ENCODE data around the gene FTH1.
A peak's percentile ranks its signal among the peaks of the same experiment; 100 is the strongest.
"Not testable (repeated sequence)": the region's sequence is repeated elsewhere in the genome, so short reads cannot be mapped to it uniquely, and the experiment has no call there.

Gene FTH1

DNA sequence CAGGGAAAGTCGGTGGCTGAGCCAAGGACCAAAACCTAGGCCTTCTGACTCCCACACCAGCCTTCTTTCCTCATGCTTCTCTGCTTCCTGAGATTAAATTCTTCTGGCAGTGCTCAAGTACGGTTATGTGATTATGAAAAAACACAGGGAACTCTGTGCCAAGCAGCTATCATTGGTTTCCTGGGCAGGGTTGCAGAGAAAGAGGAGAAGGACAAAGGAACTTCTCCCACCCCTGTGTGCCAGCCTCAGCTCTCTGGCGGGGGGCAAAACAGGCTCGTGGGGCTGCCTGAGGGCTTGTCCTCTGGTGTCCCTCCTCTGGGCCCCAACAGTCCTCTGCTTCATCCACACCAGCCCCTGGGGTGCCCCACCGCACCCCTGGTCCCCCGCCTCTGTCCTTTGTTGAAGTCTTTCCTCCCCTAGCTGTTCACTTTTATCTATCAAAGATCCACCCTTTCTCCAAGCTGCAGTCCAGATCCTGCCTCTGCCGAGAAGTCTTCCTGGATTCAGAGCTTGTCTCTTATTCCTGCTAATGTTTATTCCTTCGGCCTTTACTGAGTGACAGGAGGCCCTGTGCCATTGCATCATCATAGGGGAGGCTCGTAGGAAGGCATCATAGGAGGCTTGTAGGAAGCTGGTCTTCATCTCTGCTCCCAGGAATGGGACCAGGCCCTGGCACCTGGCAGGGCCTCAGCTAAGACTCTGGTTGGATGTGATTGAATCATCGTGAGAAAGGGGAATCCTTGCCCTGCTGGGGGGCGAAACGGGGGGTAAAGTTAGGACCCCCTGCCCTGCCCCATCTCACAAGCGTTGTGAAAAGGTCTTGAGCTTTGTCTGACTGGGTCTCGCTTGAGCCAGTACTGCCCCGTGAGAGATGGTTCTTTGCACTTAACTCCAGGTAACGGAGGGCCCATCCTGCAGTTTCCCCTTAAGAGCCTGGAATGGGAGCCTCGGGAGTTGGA lies 11.5 kb upstream of the FTH1 start:
- no peak for DNase-seq (ENCODE audit: low spot score)

DNA sequence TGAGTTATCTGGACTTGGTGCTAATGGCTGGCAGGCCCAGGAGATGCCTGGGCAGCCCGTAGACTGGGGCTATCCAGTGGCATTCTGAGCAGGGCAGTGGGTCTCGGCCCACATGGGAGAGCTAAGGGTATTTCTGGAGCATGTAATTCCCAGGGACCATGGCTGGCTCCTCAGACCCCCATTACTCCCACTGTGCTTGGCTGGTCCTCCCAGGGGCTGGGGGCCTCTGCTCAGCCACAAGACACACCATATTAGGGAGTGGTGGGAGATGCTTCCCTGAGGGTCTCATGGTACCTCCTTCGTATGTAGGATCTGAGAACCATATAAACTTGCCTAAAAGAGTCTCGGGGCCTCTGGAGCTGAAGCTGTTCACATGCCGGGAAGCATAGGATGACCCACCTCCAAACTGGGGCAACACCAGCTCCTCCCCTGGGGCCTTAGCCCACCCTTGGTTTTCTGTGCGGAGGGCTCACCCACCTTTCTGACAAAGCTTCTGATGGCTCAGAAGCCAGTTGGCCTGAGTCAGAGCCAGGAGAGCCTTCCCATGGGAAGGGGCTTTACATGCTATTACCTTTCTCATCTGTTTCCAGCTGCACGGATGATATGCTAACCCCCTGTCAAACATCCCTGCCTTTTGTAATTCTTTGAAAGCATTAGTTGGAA lies 9.5 kb upstream of the FTH1 start:
- no peak for DNase-seq (ENCODE audit: low spot score)

DNA sequence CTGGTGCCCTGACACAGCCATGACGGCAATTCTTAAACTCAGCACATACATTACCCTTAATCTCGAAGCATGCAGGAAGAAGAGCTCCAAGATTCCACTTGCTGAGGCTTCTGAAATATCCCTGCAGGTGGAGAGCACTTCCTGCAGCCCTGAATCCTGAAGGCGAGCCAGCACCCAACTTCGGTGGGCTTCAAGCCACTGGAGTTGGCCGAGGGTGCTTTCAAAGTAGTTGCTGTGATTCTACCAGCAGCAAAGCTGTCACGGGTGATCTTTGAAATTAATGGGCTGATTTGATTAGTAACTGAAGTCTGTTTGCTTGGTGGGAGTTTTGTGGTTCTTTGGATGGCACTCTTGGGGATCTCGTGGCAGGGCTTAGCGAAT lies 9.0 kb upstream of the FTH1 start:
- no peak for DNase-seq (ENCODE audit: low spot score)

DNA sequence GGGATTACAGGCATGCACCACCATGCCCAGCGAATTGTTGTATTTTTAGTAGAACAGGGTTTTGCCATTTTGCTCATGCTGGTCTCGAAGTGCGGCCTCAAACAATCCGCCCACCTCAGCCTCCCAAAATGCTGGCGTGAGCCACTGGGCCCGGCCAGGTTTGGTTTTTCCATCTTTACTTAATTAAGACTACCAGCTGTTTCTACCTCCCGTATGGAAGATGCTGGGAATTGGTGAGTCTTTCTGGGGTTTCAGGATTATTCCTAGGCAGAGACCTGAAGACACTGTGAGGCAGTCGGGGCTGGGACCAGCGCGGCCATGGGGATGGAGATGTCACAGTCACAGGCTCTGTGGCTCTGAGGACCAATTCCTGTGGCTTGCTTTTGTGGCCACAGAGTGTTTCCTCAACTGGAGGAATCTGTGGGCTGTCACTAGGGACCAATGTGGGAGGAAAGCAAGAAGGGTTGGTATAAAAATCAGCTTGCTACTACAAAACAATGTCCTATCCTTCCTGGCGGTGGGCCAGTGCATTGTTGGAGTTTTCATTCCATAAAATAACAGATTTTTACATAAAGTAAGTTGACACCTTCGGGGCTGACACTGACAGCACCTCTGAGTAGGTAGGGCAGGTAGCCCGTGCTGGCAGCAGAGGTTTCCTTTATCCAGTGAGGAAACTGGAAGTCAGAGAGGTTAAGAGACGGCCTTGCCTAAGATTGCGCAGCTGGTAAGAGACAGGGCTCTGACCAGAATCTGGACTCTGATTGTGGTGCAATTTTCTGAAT lies 8.4 kb upstream of the FTH1 start:
- DNase-seq (ENCODE audit: low spot score), result no peak

DNA sequence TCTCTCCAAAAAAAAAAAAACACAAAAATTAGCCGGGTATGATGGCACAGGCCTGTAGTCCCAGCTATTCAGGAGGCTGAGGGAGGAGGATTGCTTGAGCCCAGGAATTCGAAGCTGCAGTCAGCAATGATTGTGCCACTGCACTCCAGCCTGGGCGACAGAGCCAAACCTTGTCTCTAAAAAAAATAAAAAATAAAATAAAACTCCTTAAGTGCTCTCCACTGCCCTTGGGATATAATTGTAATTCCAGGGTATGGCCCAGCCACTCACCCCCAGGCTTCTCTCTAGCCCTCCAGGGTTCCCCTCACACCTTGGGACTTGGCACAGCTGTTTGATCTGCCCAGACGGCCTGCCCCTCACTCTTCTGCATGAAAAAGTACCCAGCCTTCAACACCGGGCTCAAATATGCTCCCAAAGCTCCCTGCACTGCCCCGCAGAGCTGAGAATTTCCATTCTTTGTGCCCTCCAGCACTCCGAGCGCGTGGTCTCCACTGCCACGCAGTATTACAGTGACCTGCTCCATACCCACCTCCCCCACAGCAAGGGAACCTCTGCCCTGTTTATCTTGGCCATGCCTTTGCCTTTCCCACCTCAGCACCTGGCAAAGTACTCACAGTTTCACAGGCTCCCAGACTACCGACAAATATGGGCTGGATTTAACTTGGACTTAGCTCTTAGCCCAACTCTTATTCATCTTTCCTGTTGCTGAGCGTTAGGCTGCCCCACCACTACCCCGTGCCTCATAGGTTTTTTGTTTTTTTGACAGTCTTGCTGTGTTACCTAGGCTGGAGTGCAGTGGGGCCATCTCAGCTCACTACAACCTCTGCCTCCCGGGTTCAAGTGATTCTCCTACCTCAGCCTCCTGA lies 7.6 kb upstream of the FTH1 start:
- no peak for DNase-seq (ENCODE audit: low spot score)

DNA sequence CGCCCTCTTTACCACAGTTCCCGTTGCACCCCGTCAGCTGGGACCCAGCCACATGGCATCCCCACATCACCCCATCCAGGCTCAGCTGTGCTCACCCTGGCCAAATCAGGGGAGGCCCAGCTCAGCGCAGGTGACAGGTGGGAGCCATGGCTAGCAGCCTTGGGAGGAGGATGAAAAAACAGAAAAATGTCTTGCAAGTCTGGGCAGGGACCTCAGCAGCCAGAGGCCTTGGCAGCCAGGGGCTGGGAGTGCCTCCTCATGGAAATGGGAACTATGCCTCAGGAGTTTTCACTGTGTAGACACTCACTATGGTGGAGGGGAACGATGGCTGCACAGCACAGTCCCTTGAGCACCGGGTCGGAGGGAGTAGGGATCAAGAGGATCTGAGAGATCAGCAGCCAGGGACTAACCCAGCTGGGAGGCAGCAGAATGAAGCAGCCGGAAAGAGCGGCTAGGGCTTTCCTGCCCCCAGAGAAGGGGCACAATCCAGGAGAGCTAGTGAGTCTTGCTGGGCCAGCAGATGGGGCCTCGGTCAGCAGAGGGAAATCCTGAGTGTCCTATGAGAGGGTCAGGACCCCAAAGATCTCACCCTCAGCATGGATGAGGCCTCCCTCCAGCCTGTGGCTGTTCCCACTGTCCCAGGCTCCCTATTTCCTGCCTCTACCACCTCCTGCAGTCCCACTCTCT lies 6.2 kb upstream of the FTH1 start:
- DNase-seq (ENCODE audit: low spot score), result no peak

DNA sequence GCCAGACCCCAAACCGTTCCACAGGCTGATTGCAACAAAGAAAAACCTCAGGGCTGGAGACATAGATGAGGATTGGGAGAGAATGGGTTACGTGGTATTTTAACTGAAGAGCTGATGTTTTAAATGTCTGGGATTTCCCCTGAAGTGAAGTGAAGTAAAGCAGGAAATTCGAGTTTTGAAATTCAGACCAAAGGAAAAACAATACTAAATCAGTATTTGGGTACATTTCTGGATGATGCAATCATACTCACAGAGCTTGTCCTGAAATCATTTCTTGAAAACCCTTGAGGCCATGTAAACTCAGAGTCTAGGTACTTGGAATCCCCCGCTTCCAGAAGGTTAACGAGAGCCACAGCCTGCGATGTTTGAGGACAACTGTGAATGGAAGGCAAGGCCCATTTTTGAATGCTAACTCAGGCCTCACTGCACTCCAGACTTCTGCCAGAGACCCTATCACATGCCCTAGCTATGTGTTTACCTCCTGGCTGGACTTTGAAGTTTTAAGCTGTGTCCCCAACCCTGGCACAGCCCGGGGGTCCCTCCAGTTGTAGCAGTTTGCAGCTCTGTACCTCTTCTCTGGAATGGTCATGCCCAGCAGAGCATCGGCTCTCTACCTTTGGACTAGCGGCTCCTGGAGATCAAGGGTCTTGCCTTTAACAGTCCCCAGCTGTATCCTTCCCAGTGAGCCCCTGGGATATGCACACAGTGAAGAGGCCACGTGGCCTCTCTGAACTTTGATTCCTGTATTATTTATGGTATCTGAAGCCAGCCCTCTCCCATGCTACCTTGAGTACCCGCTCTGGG lies 5.4 kb upstream of the FTH1 start:
- no peak for DNase-seq (ENCODE audit: low spot score)

DNA sequence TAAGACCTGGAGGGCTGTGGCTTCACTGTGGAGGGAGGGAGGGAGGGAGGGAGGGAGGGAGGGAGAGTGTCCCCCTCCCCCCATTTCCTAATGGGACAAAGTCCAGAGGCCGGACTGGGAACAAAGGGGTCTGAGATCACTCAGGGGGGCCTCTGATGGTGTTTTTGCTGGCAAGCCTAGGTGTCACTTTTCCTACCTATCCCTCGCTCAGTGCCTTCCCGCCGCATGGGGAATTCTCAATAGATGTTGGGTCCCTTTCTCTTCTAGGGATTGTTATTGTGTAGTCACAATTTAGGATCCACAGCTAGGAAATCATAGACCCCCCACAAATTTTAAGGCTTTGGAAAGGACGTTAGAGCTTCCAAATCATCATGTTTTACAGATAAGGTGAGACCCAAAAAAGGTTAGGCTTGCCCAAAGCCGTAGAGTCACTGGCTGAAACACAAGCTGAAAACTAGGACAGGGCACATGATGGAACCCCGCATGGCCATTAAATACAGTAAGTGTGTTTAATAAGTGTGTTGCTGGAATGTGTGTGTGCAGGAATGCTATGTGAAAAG lies 4.8 kb upstream of the FTH1 start:
- no peak for DNase-seq (ENCODE audit: low spot score)

DNA sequence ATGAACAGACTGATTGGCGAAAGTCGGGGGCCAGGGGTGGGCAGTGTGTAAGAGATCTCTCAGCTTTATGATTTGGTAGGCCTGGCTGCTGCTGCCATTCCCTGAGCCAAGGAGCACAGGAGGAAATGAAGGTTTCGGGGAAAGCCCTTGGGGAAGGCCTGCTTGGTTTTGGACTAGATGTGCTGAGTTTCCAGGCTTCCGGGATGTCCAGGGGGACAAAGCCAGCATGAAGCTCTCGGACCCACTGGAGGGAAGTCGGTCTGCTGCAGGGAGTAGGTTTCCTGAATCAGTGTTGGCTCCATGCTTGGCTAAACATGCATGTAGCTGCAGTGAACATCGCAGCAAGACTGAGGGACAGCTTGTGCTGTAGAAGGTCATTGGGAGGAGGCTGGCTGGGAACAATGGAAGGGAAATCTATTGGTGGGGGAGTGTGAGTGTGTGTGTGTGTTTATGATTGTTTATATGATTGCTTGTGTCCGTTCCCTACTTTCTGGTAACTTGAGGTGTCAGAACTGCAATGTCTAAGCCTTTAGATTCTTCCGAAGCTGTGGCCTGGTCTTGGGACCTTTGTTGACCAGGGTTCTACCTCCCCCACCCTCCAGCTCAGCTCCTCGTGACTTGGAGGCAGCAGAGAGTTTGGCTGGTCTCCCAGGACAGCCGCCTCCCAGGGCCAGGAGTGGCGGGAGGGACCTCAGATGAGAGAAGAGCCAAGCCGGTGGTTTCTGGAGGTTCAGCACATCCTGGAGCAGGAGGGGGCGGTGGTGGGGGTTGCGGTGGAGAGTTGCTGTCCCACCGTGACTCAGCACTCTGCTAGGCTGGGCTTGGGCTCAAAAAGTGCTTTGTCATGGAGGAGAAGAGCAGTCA lies 4.0 kb upstream of the FTH1 start:
- DNase-seq (ENCODE audit: low spot score), result peak; percentile 94

DNA sequence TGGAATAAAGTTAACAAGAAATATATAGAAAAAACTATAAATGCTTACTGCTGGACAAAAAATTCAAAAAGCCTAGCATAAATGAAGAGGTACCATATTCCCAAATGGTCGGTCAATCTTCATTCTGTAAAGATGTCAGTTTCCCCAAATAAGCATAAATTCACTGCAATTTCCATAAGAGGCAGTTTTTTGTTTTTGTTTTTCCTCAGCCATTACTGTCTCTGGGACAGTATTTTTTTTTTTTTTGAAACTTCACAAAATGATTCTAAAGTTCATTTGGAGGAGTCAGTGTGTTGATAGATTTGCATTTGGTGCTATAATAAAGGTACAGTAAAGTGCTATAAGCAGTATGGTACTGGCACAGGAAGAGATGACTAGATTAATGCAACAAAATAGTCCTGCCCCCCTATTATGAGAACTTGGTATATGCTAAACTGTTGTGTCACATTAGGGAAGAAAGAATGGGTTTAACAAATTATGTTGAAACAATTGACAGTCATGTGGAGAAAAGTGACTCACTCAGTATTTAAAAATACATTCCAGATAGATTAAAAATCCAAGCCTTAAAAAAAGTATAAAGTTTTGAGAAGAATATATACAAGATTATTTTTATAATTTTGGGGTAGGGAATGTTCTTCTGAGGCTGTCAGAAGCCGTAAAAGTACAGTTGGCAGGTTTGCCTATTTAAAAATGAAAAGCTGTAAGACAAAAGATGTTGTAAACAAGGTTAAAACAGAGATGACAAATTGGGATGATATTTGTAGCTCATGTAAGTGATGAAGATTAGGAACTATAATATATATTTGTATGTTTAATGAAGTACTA lies 2.6 kb upstream of the FTH1 start:
- DNase-seq (ENCODE audit: low spot score), result no peak

DNA sequence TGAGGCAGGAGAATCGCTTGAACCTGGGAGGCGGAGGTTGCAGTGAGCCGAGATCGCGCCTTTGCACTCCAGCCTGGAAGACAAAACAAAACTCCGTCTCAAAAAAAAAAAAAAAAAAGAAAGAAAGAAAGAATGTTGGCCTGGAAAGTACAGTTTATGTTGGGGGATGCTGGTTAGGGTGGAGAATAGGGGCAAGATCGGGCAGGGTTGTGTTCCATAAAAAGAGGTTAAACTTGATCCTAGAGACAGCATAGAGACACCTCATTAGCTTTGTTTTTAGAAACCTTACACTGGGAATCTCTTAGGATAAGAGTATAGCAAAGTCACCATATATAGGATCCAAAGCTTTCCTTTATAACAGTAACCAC lies 1.9 kb upstream of the FTH1 start:
- no peak for DNase-seq (ENCODE audit: low spot score)

DNA sequence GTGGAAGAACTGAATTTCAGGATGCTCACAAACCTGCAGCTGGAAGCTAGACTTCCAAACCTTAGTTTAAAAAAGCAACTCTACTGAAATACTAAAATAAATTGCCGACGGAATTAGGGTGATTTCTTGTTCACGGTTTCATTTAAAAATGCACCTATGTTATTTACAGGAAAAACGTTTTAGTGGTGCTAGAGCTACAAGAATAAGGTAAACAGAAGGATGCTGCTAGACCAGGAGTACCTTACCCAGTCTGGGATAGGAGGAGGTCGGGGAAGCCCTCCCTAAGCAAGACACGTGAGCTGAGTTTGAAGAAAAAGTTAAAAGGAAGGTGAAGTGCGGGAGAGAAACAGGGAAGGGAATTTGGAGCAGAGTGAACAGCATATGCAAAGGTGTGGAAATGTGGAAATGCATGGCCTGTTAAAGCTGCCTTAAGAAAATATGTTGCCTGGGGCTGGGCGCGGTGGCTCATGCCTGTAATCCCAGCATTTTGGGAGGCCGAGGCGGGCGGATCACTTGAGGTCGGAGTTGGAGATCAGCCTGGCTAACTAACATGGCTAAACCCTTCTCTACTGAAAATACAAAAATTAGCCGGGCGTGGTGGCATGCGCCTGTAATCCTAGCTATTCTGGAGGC lies 1.4 kb upstream of the FTH1 start:
- no peak for DNase-seq (ENCODE audit: low spot score)

DNA sequence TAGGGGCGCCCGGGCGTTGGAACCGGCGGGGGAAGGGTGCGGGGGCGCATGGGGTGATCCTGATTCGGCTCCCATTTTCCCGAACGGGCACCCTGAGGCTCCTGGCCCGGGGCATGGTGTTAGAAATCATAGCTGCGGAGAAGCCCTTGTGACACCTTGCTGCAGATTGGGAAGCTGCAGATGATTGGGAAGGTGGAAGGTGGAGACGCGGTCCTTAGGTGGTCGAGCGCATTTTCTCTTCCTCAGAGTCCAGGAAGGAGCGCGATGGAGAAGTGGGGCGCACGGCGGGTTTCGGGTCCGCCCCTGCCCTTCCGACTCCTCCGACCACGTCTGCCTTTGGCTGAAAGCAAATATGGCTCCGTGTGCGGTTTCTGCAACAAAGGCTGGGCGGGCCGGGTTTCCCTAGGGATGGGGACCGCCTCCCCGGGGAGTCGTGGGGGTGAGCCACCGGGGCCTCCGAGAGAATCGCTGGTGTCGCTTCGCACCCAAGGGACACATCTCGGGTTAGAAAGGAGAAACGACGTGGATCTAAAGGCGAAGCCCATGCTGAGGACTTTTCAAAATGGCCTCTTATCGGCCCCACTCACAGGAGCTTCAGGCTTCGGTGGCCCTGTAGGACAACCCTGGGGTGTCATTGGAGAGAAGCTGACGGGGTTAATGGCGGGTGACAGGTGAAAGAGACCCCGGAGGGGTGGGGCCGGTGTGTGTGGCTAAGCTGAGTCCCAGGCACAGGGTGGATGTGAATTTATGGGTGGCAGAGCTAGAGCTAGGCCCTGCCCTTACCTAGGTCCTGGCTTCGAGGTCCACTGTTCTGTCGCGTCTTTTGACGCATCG lies 707 bp upstream of the FTH1 start:
- no peak for DNase-seq (ENCODE audit: low spot score)

DNA sequence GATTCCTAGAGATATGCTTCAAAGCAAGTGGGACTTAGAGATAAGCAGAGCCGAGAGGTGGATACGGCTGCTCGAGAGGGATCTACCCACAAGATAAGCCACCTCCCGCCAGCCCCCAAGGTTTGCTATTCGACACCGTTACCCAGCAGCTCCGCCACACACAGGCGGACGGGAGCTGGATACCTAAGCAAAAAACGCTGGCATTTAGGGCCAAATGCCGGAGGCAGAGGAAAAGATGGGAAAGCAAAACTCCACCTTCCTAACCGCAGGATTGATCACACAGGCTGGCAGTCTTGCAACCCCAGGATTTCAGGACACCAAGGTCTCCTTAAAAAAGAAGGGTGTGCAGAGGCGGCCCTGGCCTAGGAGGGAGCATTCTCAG lies 709 bp downstream of the FTH1 start:
- DNase-seq (ENCODE audit: low spot score), result no peak

DNA sequence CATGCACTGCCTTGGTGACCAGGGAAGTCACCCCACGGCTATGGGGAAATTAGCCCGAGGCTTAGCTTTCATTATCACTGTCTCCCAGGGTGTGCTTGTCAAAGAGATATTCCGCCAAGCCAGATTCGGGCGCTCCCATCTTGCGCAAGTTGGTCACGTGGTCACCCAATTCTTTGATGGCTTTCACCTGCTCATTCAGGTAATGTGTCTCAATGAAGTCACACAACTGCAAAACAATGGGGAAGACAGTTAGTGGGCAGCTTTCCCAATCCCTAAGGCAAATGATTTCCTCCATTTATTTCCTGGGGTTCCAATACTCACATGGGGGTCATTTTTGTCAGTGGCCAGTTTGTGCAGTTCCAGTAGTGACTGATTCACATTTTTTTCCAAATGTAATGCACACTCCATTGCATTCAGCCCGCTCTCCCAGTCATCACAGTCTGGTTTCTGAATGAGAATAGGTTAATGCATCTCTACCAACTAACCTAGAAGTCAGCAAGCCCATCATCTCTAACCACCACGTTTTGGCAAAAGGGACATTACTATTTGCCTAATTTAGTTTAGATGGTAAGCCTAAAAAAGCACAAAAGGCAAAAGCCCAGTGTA lies 2.7 kb downstream of the FTH1 start:
- DNase-seq (ENCODE audit: low spot score), result not testable (repeated sequence)

DNA sequence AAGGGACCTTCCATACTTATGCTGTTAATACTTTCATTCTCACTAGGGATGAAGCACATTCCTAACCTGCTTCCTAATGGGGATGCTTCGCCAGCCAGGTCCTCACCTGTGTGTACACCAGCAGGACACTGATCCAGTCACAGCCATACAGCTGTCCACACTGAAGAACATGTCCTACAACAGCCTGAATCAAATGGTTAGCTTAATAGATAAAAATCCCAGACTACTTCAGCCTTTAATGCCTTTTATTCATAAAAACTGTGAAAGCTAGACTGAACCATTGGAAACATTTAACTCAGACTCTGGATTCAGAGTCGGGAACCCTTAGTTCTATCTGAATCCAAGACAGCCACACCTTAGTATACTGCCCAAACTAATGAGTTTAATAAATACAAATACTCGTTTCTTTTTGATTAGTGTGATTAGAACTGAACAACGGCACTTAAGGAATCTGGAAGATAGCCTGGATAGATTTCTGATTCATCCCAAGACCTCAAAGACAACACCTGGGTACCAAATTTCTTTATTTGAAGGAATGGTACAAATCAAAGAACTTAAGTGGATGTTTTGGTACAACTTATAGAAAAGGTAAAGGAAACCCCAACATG lies 3.3 kb downstream of the FTH1 start:
- no peak for DNase-seq (ENCODE audit: low spot score)

Measured in COLO829 (cell line).